Ishikawa (cell line): ENCODE data around the gene CAPN11.

ENCODE experiments used
- CEBPB ChIP-seq: IDR thresholded peaks from 2 replicates; pipeline ENCODE4 v1.6.1; 2012
- CREB1 ChIP-seq: IDR thresholded peaks from 2 replicates; pipeline ENCODE4 v1.6.1; 2012; ENCODE audit warnings: low read depth
- EP300 ChIP-seq: IDR thresholded peaks from 2 replicates; pipeline ENCODE4 v1.6.1; 2012; ENCODE audit warnings: borderline replicate concordance
- FOXM1 ChIP-seq: IDR thresholded peaks from 2 replicates; pipeline ENCODE4 v1.6.1; 2012; ENCODE audit warnings: low read depth, borderline replicate concordance
- MAX ChIP-seq: IDR thresholded peaks from 2 replicates; pipeline ENCODE4 v1.6.1; 2012
- RAD21 ChIP-seq: IDR thresholded peaks from 2 replicates; pipeline ENCODE4 v1.6.1; 2012; ENCODE audit warnings: low read depth
- REST ChIP-seq: IDR thresholded peaks from 2 replicates; pipeline ENCODE4 v1.6.1; 2012; ENCODE audit warnings: low read depth, mild to moderate bottlenecking
- TAF1 ChIP-seq: IDR thresholded peaks from 2 replicates; pipeline ENCODE4 v1.6.1; 2012; ENCODE audit warnings: low read depth, mild to moderate bottlenecking
- YY1 ChIP-seq: IDR thresholded peaks from 2 replicates; pipeline ENCODE4 v1.6.1; 2012; ENCODE audit warnings: low read depth
- ZBTB7A ChIP-seq: IDR thresholded peaks from 2 replicates; pipeline ENCODE4 v1.6.1; 2012; ENCODE audit warnings: low read depth
- TF ChIP-seq, protein P1 (sequence below): IDR thresholded peaks from 2 replicates; pipeline ENCODE4 v1.6.1; 2012

- no peak for TF ChIP-seq TAF1
- no peak for TF ChIP-seq CREB1
- TF ChIP-seq MAX: 0 out of 2 replicates have a peak, but pooled peaks have one; percentile 7
- no peak for TF ChIP-seq CEBPB
- no peak for TF ChIP-seq REST
- TF ChIP-seq, protein P1, sequence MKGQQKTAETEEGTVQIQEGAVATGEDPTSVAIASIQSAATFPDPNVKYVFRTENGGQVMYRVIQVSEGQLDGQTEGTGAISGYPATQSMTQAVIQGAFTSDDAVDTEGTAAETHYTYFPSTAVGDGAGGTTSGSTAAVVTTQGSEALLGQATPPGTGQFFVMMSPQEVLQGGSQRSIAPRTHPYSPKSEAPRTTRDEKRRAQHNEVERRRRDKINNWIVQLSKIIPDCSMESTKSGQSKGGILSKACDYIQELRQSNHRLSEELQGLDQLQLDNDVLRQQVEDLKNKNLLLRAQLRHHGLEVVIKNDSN: no peak
- no peak for TF ChIP-seq FOXM1
- TF ChIP-seq ZBTB7A: no peak
- TF ChIP-seq EP300: no peak
- no peak for TF ChIP-seq RAD21
- TF ChIP-seq YY1: no peak
Measured at GRCh38 chr6:44117397-44118128, 41.1 kb upstream of the CAPN11 start.
